GM18526 (cell line): ENCODE measurements around the gene CXCR4.

Source experiments
- POLR2A ChIP-seq: IDR thresholded peaks from 3 replicates; pipeline ENCODE4 v1.6.1; 2011; ENCODE audit not compliant: insufficient read length; ENCODE audit errors: extremely low read depth

The CXCR4 gene

DNA sequence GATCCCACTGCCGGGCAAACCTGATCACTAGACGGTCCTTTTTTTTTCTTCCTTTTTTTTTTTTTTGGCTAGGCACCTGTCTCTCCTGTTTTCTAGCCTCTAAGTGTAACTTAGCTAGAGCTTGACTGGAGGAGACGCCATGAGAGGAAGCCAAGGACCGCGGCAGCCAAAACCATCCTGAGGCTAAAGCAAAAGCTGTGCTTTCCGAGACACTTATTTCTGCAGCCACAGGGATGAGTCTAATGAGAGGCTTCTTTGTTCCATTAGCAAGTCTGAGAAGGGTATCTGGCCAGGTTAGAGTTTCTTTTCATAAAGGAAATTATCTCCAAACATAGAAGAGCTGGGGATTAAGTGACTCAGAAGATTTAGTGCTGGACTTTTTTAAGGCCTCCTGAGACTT is 7.3 kb upstream of the CXCR4 start:
- no peak for TF ChIP-seq POLR2A

- TF ChIP-seq POLR2A, result no peak
Measured at GRCh38 chr2:136124805-136125204, 6.9 kb upstream of the CXCR4 start.

DNA sequence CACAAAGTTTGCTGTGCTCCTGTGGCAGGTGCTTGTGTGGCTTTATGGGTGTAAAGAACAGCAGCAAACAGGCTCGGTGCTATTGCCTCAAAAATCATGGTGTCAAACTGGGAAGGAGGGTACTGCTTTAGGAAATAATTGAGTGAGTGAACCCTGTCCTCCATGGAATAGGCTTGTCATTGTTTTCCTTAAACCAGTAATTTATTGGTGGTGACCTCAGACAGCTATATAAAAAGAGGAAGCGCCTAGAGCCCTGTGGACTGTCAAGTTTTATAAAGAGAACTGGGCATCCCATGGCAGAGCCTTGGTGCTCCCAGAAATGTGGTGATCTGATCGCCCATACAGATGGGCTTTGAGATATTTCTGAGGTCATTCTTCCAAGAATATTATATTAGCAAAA is 4.7 kb upstream of the CXCR4 start:
- TF ChIP-seq POLR2A, result no peak

GRCh38 chr2:136121204-136121910 is 3.4 kb upstream of the CXCR4 start:
- no peak for TF ChIP-seq POLR2A

DNA sequence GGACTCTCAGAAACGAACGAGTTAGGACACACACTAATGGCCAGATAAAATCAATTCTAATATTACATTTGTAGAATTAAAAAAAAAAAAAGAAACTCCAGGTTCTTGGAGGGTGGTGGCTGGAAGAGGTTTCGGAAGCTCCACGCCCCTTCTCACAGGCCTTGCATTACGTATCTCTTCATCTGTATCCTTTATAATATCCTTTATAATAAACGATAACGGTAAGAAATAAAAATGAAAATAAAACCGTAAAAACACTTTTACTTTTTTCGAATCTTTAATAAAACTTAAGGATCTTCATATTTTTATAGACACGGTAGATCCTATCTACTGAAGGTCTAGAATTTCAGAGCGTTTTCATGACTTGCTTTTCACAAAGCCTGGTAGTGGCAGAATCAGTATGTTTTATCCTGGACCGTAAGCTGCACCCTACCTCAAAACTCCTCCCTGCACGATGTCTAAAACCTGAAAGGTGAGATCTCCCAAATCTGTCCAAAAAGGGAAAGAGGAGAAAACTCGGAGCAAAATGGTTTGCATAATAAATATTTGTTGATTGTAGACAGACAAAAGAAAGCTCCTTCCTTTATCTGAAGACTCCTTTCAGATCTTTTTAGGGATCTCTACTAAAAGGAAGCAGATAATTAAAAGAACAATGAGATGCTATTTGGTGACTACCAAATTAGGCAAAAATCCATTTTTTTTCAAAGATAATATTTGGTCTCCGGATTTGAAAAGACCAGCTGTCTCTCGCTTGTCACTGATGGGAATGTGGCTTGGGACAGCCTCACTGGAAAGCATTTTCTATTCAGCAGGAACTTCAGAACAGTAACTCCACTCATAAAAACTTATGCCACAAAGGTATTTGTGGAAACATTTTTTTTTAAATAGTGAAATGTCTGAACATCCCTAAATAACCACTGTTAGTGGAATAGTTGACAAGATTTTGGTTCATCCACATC is 2.0 kb upstream of the CXCR4 start:
- TF ChIP-seq POLR2A, result no peak

DNA sequence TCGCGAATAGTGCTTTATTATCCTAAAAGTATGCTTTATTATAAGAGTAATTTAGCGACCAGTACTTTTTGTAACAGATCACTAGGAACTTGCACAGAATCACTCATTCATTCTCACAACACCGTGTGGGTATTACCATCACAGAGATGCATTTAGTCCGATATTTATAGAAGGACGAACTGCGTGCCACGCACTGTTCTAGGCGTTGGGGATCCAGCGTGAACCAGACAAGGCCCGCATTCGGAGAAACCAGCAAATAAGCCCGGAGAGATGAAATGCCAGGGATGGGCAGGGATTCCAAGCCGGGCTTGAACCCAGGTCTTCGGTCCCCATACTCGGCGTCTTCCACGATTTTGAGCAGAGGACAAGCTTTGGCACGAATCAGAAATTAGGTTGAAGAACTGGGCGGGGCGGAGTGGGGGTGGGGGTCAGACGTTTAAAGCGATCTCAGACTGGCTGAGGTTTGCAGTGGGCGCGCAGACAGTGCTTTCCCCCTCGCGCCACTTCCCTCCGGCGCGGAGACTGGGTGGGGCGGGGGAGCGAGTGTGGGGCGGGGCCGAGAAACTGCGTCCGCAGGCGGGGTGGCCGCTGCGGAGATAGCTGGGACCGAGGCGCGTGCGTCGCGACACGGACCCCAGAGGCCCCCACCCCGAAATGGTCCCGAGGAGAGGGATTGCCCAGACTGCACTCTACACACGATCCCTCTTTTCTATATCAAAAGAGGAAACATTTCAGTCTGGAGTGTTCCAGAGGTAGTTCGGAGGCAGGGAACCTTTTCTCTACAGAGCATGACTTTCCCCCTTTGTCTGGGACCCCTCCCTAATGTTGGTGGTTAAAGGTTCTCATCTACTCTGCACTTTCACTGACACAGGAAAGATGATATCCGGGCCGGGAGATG is 1.1 kb upstream of the CXCR4 start:
- TF ChIP-seq POLR2A, result no peak

- TF ChIP-seq POLR2A, result no peak
Measured at GRCh38 chr2:136117391-136117841, 533 bp downstream of the CXCR4 start.

- TF ChIP-seq POLR2A, result peak; percentile 14
Measured at GRCh38 chr2:136116813-136117390, 1.0 kb downstream of the CXCR4 start.

DNA sequence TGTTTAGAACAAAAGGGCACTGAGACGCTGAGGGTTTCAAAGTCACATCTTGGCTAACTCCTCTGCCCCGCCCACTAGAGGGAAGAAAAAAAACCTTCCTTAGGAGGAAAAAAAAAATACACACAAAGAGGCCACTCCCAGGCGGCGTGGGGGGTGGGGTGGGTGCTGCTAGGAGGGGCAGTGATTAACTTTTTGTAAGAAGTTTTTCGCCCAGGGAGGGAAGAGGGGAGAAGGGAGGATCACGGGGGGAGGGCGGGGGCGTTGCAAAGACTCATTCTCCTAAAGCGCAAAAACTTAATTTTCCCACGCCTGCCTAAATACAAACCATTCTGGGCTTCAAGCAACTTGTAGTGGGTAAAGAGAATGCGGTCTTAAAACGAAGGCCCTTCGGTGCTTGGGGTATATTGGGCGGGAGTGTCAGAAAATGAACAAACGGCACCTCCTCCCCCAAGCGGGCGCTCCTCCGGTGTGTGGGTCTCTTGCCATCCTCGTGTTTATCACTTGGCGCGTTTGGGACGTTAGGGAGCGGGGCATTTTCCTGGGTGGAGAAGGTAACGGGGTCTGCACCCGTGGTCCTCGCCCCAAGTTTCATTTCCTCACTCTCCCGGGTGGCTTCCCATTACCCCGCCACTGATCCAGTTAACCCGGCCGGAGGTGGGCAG is 1.7 kb downstream of the CXCR4 start:
- no peak for TF ChIP-seq POLR2A

DNA sequence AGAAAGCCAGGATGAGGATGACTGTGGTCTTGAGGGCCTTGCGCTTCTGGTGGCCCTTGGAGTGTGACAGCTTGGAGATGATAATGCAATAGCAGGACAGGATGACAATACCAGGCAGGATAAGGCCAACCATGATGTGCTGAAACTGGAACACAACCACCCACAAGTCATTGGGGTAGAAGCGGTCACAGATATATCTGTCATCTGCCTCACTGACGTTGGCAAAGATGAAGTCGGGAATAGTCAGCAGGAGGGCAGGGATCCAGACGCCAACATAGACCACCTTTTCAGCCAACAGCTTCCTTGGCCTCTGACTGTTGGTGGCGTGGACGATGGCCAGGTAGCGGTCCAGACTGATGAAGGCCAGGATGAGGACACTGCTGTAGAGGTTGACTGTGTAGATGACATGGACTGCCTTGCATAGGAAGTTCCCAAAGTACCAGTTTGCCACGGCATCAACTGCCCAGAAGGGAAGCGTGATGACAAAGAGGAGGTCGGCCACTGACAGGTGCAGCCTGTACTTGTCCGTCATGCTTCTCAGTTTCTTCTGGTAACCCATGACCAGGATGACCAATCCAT is 2.7 kb downstream of the CXCR4 start:
- no peak for TF ChIP-seq POLR2A

DNA sequence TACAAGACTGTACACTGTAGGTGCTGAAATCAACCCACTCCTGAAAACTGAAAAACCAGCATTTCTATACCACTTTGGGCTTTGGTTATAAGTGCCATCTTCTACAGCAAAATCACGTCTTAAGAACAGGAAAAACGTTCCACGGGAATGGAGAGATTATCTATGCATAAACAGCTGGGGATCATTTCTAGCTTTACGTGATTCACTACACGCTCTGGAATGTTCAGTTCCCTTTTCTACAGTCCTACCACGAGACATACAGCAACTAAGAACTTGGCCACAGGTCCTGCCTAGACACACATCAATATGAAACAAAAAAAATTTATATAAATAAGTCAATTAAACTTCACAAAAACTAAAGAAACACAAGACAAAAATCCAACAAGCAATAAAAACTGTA is 3.6 kb downstream of the CXCR4 start:
- TF ChIP-seq POLR2A, result no peak

- TF ChIP-seq POLR2A, result no peak
Measured at GRCh38 chr2:136113209-136113971, 4.6 kb downstream of the CXCR4 start.
